HG03060 (cell line): ENCODE measurements around the gene RECK.

Experiments used
- ATAC-seq: cut with Tn5 transposase; IDR thresholded peaks from one replicate; pipeline ENCODE4 v1.9.1; 2021; ENCODE audit warnings: low read depth, moderate number of reproducible peaks; ENCODE audit not compliant: unreplicated experiment

The RECK gene

GRCh38 chr9:36023260-36024048 is 13.3 kb upstream of the RECK start:
- ATAC-seq: no peak

- no peak for ATAC-seq
These were observed 11.0 kb upstream of the RECK start for GRCh38 chr9:36025746-36026145.

DNA sequence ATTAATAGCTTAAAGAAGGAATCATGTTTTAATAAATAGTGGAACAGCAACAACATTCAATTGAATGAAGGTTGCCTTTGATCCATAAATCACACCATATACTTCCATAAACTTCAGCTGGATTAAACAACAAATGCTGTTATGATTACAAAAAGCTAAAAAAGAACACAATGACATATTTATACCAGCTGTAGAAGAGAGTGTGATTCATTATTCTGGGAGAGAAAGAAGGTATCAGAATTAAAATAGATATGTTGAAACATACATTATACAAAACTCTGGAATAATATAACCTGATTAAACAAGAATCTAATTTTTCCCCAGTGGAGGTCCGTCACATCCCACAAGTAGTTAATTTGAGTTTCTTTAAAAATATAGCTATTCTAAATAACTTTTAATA is 7.5 kb upstream of the RECK start:
- no peak for ATAC-seq

- ATAC-seq: no peak
These were observed 6.8 kb upstream of the RECK start for GRCh38 chr9:36029765-36030528.

DNA sequence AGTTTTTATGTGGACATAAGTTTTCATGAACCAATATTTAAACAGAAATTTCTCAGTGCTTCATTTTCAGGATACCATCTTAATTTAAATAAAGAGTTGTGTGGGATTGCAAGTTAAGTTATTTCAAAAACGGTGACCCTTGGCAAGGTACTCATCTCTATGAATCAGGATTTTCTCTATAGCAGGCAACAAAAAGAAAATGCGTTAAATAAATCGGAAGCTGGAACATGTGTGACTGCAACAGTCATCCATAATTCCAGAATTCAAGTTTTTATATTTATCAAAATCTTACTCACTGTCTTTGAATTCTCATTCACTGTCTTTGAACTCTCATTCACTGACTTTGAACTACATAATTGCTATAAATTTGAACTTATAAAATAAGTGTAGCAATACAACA is 5.8 kb upstream of the RECK start:
- ATAC-seq: no peak

DNA sequence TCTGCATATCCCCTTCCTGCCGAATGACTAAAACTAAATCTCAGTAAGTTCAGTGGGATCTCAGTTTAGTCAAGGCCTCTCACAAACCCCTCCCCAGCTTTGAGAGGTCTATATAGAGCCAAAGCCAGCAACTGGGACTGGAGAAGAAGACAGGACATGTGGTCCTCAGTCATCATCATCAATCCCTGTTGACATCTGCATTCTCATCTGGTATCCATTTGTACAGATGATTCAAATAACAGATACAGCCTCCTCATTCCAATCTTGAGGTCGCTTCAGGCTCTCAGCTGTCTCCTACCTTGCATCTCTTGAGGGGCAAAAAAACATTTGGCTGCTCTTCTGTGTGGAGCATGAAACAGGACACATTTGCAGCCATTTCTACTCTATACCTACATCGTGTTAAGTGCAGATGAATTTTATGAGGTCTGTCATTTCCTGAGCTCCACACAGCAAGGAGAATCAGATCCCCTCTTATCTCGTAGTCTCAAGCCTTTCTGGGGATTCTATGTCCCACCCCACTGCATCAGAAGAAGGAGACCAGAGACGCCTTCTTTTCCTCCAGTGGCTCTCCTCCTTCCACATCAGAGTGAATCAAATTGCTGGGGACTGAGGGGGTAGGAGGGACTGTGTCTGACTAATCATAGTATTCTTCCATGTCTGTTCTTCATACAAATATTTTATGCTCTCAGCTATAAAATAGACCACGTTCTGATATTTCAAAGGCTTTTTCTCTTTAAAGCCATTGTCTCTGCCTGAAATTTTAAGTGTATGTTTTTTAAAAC is 4.7 kb upstream of the RECK start:
- no peak for ATAC-seq

DNA sequence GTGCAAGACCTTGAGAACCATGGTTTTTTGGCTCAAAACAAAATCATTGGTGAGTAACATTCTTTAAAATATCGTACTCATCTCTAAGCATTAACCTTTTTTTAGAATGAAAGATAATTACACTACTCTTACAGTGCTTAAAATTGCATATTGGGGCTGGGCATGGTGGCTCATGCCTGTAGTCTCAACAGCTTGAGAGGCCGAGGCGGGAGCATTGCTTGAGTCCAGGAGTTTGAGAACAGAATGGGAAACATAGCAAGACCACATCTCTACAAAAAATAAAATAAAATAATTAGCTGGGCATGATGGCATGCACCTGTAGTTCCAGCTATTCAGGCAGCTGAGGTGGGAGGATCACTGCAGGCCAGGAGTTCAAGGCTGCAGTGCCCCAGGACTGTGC is 2.9 kb upstream of the RECK start:
- ATAC-seq: no peak

- ATAC-seq: no peak
These were observed 2.5 kb upstream of the RECK start for GRCh38 chr9:36034234-36034633.

DNA sequence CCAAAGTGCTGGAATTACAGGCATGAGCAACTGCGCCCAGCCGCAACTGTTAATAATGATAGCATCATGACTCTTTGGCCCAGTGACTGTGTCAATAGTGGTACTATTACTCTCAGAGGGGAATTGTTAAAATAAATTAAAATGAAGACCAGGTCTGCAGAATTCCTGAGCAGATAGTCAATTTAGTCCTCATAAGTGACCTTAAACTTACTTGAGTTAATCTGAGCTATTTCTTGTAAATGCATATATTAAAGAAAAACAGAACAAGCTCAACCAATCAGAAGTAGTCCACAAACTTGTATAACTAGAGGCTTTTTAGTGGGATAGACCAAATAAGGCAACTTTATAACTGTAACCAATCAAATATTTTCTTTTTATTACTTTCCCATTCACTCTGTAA is 1.7 kb upstream of the RECK start:
- no peak for ATAC-seq

- no peak for ATAC-seq
These were observed 397 bp upstream of the RECK start for GRCh38 chr9:36036253-36036779.

DNA sequence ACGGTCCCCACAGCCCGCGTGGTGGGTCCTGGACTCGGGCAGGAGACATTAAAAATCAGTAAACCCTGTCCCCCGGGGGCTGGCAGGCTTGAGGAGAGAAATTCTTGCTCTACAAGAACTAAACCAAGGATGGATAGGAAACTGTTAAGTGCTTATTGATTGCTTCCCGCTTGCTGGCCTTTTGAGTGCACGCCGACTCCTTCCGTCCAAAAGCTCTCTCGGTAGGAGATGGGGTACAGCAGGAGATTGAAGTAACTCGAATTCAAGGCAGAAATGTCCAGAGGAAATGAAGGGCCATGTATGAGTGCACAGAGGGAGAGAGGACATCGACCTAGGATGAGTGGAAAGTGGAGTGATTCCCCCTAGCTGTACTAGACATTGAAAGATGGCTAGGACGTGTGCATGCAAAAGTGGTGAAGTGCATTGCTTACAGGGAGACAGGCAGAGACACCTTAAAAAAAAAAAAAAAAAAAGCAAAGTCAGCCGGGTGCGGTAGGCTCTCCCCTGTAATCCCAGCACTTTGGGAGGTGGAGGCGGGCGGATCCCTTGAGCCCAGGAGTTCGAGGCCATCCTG is 923 bp downstream of the RECK start:
- ATAC-seq: no peak

DNA sequence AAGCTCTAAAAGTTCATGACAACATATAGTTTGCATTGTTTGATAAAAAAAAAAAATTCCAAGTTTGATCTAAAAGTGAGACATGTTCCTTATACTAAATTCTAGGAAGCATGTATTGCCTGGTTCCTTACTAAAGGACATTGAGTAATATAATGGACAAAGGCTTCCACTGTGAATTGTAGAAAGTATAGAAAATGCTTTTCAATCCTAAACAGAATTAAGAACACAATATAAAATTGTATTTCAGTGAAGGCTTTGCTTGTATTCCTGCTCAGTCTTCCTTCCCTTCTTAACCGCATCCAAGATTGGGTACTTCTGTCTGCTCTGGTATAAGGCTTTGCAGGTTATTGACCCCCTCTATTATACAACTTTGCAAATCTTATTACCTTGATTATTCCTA is 2.4 kb downstream of the RECK start:
- no peak for ATAC-seq

GRCh38 chr9:36039696-36040095 is 3.0 kb downstream of the RECK start:
- no peak for ATAC-seq

DNA sequence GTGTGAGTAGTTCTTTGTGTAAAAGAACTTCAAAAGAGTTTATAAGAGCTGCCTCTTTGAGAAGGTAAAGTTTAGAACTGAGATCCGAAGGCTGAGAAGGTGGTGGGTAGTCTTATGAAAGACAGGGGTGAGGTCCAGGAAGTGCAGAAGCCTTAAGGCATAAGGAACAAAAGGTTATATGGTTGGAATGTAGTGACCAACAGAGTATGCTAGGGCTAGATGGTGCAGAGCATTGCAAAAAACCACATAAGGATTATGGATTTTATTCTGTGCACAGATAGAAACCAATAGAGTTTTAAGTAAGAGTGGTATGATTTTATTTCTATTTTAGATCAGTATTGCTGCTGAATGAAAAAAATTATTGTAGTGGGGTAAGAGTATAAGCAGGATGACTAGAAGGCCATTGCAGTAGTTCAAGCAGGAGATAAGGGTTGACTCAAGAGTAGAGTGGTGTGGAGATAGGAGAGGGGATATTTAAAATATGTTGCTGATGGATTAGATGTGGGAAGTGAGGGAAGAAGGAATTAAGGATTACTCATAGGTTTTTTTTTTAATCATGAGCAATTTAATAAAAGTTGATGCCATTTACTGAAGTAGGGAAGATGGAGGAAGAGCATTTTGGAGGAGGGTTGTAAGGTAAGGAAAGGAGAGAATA is 3.7 kb downstream of the RECK start:
- ATAC-seq: no peak

DNA sequence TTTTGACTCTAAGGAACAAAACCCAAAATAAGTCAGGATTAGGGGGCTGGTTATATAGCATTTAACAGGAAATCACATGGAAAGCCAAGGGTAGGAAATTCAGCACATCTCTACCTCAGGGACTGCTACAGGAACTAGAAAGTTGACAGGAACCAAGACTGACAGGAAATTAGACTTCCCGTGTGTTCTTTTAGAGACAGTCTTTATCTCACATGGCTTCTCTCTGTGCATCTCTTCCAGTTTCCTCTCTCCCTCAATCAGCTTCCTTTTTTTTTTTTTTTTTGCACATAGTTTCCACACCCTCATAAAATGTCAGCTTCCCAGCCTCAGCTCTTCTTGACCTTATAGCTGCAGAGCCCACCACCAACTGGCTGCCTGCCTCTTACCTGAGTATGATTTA is 4.8 kb downstream of the RECK start:
- ATAC-seq: no peak

DNA sequence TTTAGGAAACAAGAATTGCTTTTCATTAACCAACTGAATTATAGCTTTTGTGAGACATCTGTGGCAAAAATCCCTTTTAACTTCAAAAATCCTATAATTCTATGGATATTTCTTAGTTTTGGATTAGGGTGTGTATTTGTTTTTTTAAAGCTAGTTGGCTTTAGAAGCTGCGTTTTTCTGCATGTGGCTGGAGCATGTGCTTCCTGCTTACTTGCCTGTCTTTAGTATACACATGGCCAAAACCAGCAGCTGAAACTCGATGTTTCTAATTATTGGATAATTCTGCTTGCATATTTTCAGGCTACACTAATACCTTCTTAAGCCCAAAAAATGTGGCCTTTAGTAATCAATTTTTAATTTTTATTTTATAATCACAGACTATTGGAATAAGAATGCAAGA is 8.9 kb downstream of the RECK start:
- ATAC-seq: no peak

DNA sequence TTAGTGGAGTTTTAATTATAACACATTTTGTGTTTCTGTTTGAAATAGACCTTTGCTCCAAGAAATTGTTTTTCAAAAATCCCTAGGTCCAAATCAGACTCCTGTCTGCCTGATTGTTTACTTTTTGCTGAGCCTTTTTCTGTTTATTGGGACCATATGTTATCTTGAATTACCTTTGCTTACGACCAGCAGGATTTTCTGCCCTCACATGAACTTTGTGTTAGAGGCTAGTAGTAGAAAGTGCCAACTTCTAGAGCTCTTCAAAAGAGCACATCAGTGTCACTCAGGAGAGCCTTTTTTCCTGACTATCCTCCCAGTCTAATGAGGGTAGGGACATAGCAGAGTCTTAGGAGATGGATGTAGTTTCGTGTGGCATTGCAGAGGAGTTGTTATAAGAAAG is 10.2 kb downstream of the RECK start:
- no peak for ATAC-seq

DNA sequence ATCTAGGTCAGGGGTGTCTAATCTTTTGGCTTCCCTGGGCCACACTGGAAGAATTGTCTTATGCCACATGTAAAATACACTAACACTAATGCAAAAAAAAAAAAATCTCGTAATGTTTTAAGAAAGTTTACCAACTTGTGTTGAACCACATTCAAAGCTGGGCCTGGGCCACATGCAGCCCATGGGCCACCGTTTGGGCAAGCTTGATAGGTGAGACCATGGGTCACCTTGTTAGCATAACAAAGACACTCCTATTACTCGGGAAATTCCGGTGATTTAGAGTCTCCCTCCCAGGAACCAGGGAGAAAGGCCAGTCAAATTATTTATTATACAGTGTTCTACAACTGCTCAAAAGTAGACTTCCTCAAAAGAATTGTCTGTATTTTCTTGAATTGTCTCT is 12.7 kb downstream of the RECK start:
- no peak for ATAC-seq

DNA sequence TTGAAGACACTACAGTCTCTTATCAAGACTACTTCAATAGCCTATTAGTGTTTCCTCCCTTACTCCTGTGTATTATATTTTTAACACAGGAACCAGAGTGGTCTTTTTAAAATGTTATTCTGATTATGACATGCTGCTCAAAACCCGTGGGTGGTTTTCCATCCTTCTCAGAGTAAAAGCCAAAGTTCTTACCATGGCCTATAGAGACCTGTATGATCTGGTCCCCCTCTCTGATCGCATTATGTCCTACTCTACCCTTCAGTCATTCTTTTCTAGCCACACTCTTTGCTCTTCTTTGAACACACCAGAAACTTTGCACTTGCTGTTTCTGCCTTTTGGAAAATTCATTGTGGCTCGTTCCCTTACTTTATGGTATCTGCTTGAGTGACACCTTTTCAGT is 13.8 kb downstream of the RECK start:
- ATAC-seq: no peak

- ATAC-seq: no peak
These were observed 14.6 kb downstream of the RECK start for GRCh38 chr9:36051317-36051716.
